Chondrocyte (in vitro differentiated cells): ENCODE data around the gene DSTN. TPM values are rescaled to one million over a fixed set of nuclear protein-coding genes. Genes with fewer than 3 reads are reported as not detected.
A peak's percentile ranks its signal among the peaks of the same experiment; 100 is the strongest.

Experiments used
- DNase-seq: peaks from one replicate; pipeline ENCODE4 v3.0.0; 2021; ENCODE audit warnings: mixed read lengths, low spot score
- H3K27ac Mint-ChIP-seq: one replicate; pipeline ENCODE4 v1.8.0; 2021; ENCODE audit warnings: mild to moderate bottlenecking, moderate library complexity, mixed read lengths; ENCODE audit not compliant: unreplicated experiment
- H3K27me3 Mint-ChIP-seq: 2 replicates; pipeline ENCODE4 v1.8.0; 2021; ENCODE audit warnings: low read depth, mixed read lengths
- H3K36me3 Mint-ChIP-seq: 2 replicates; pipeline ENCODE4 v1.8.0; 2021; ENCODE audit warnings: low read depth, mixed read lengths
- H3K4me1 Mint-ChIP-seq: 2 replicates; pipeline ENCODE4 v1.8.0; 2021; ENCODE audit warnings: low read depth, mild to moderate bottlenecking, mixed read lengths
- H3K4me3 Mint-ChIP-seq: one replicate; pipeline ENCODE4 v1.8.0; 2021; ENCODE audit warnings: mild to moderate bottlenecking, moderate library complexity, mixed read lengths; ENCODE audit not compliant: unreplicated experiment
- H3K9me3 Mint-ChIP-seq: 2 replicates; pipeline ENCODE4 v1.8.0; 2021; ENCODE audit warnings: low read depth, mixed read lengths
- total RNA-seq: library from RNA; stranded (reverse); gene quantifications from 3 replicates; pipeline ENCODE4 v1.2.1, GENCODE V29; 2021
- TF ChIP-seq, protein P1 (sequence below): fragments of 200-600 bp; sonication (generic); IDR thresholded peaks from 2 replicates; pipeline ENCODE4 v1.5.0; 2021; ENCODE audit warnings: antibody characterized with exemption, mild to moderate bottlenecking, moderate library complexity

The DSTN gene
- total RNA-seq, 1 donor from 2014 or later: 1,290 TPM

DNA sequence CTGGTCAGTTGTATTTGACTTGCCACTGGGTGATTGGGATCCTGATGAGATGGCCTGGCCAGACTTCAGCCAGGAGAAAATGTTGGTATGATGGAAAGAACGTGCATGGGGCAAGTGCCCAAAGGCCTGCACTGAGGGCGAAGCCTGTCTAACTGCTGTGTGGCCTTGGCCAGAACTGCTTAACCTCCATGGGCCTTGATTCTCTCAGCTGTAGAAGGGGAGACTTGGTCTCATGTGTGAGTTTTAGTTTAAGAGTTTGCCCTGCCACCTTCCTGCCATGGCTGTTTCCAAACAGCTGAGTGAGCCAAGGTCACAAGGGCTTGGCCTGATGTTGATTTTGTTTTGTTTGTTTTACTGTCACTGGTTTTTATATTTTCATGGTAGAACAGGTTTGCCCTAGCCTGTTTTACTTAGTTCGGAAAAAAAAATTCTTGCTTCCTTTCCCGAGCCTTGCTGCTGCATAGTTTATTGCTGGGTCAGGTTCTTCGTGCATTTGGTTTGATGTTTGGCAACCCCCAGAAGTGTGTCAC lies 35.3 kb downstream of the DSTN start:
- Mint-ChIP-seq H3K27ac (peak overlapping the region; percentile 61), H3K4me3 (peak overlapping the region; percentile 35), H3K36me3 (peaks cover 53% of the 10 kb centered on the region), H3K4me1 (peaks cover 85% of the 10 kb centered on the region), H3K27me3 (no peaks in the 10 kb centered on the region), H3K9me3 (no peaks in the 10 kb centered on the region)
- no peak for DNase-seq
- TF ChIP-seq, protein P1, sequence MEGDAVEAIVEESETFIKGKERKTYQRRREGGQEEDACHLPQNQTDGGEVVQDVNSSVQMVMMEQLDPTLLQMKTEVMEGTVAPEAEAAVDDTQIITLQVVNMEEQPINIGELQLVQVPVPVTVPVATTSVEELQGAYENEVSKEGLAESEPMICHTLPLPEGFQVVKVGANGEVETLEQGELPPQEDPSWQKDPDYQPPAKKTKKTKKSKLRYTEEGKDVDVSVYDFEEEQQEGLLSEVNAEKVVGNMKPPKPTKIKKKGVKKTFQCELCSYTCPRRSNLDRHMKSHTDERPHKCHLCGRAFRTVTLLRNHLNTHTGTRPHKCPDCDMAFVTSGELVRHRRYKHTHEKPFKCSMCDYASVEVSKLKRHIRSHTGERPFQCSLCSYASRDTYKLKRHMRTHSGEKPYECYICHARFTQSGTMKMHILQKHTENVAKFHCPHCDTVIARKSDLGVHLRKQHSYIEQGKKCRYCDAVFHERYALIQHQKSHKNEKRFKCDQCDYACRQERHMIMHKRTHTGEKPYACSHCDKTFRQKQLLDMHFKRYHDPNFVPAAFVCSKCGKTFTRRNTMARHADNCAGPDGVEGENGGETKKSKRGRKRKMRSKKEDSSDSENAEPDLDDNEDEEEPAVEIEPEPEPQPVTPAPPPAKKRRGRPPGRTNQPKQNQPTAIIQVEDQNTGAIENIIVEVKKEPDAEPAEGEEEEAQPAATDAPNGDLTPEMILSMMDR: no peak

DNA sequence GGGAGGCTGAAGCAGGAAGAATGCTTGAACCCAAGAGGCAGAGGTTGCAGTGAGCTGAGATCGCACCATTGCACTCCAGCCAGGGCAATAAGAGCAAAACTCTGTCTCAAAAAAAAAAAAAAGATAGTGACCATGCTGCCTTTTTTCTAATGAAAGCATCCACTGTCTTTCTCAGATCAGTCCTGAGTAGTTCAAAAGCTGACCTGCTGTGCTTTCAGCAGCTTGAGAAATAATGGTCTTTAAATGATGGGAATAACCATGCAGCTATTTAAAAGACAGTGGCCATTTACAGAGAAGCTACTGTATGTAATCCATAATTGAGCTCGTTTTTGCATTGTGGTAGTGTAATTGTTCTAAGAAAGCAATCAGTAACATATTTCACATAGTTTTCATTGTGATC lies 36.1 kb downstream of the DSTN start:
- peaks cover 49% of the 10 kb centered on the region for H3K36me3 Mint-ChIP-seq
- TF ChIP-seq, protein P1: no peak
- H3K4me3 Mint-ChIP-seq: no peak overlapping the region
- no peaks in the 10 kb centered on the region for H3K9me3 Mint-ChIP-seq
- H3K27me3 Mint-ChIP-seq: no peaks in the 10 kb centered on the region
- H3K27ac Mint-ChIP-seq: peak overlapping the region; percentile 27
- H3K4me1 Mint-ChIP-seq: peaks cover 83% of the 10 kb centered on the region
- DNase-seq: no peak

DNA sequence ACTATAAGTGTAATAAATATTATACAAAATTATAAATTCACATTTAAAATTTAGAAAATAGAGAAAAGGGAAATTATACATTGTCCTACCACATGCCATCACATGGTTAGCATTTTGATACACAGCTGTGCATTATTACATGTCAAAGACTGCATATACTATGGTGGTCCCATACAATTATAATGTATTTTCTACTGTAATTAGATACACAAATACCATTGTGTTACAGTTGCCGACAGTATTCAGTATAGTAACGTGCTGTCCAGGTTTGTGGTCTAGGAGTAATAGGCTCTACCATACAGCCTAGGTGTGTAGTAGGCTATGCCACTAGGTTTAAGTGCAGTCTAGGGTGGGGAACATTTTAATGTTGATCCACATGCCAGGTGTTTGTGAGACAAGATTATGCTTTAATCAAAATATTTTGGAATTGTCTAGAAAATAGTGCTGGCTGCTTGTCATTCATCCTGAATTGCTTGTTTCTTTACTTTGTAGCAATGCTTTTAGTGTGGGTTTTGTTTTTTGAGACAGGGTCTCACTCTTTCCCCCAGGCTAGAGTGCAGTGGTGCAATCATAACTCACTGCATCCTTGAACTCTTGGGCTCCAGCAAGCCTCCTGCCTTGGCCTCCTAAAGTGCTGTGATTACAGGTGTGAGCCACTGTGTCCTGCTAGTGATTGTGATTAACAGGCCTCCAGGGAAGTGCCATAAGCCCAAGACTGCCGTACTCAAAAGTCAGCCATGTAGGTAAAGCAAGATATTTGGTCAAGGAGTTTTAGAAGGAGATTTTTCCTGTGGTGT lies 39.0 kb downstream of the DSTN start:
- Mint-ChIP-seq H3K4me3 (no peak overlapping the region), H3K36me3 (peaks cover 36% of the 10 kb centered on the region), H3K27me3 (no peaks in the 10 kb centered on the region), H3K9me3 (no peaks in the 10 kb centered on the region), H3K4me1 (peaks cover 79% of the 10 kb centered on the region), H3K27ac (peak overlapping the region; percentile 99)
- TF ChIP-seq, protein P1: no peak
- DNase-seq: no peak

DNA sequence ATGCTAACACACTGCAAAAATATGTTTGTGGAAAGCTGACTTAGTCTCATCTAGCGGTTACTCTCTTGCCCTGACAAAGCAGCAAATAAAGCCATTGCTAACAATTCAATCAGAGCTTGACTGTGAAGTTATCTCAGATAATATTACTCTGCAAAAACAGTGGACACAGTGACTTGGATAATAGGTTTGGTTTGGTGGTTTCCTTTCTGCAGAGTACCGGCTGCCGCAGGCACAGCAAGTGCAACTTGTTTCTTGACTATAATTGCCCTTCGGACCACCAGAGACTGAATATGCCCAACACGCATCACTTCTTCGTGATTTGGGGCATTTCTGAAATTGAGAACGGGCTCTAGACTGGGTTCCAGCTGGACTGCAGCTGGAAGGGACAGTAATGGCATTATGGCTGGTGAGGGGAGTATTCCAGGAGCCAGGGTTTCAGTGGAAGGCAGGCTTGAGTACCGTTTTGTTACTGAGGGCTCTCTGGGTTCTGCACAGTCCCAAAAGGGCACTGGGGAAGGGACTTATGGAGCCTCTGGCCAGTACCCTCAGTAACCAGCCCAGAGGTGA lies 40.0 kb downstream of the DSTN start:
- Mint-ChIP-seq H3K27ac (peak overlapping the region; percentile 99), H3K36me3 (peaks cover 33% of the 10 kb centered on the region), H3K27me3 (no peaks in the 10 kb centered on the region), H3K4me1 (peaks cover 79% of the 10 kb centered on the region), H3K9me3 (no peaks in the 10 kb centered on the region), H3K4me3 (no peak overlapping the region)
- TF ChIP-seq, protein P1: no peak
- no peak for DNase-seq

DNA sequence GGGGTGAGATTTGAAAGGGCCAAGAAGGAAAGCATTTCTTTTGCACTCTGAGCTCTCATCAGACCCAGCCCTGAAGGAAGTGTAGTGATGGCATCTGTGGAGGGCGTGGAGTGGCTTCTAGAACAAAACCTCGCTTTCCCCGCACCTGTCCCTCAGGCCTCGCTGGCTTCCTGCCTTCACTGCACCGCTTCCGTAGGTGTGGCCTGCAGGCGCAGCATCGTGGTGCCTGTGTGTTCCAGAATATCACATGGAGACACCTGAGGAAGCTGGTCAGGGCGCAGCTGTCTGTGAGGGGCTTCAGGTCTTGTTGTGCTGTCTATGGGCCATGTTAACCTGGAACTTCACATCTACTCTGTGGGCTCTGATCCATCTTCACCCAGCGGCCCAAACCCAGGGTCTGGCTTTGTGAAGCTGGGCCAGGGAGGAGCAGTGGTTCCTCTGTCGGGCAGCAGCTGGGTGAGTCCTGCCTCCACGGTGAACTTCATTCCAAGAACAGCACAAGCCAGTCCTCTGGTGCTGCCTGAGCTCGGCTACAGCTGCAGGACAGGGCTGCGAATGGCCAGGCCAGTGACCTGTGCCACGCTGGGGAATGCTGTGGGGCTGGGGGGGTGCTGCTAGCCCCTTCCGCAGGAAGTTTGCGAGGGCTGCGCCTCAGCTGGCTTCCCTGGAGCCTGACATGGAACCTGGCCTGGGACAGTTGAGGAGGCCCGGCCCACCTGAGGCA lies 40.9 kb downstream of the DSTN start:
- H3K36me3 Mint-ChIP-seq: peaks cover 28% of the 10 kb centered on the region
- H3K27ac Mint-ChIP-seq: peak overlapping the region; percentile 99
- H3K4me1 Mint-ChIP-seq: peaks cover 73% of the 10 kb centered on the region
- no peaks in the 10 kb centered on the region for H3K27me3 Mint-ChIP-seq
- peak; percentile 90 for DNase-seq
- TF ChIP-seq, protein P1: no peak
- no peaks in the 10 kb centered on the region for H3K9me3 Mint-ChIP-seq
- H3K4me3 Mint-ChIP-seq: no peak overlapping the region
